Right lobe of liver (tissue), 6 donors: ENCODE data around the gene TMEM132D. TPM values are rescaled to one million over a fixed set of nuclear protein-coding genes. Genes with fewer than 3 reads are reported as not detected.

Experiments
- ATAC-seq, 4 donors: fragments of 200-7000 bp; cut with Tn5 transposase; one replicate each; pipeline ENCODE4 v1.9.1; 2020; ENCODE audit warnings: mild to moderate bottlenecking in 4 of 4, moderate library complexity in 4 of 4
- DNase-seq, 3 donors: peaks; one replicate each; pipeline ENCODE4 v3.0.0-alpha.2; 2020
- H3K27ac ChIP-seq, 3 donors: fragments of 200-600 bp; one replicate each; pipeline ENCODE4 v1.8.0; 2022
- H3K27me3 ChIP-seq, 2 donors: fragments of 200-600 bp; one replicate each; pipeline ENCODE4 v1.8.0; 2022
- H3K36me3 ChIP-seq, 4 donors: fragments of 200-600 bp; sonication (generic) in 1 of 4; one replicate each; pipeline versions ENCODE4 v1.5.1 to v1.8.0; 2017 to 2022; ENCODE audit warnings: control low read depth in 1 of 4
- H3K4me1 ChIP-seq, 4 donors: fragments of 200-600 bp; sonication (generic) in 1 of 4; one replicate each; pipeline versions ENCODE4 v1.5.1 to v1.8.0; 2017 to 2022; ENCODE audit warnings: control low read depth in 1 of 4
- H3K4me3 ChIP-seq, 3 donors: fragments of 200-600 bp; one replicate each; pipeline ENCODE4 v1.8.0; 2022
- H3K9me3 ChIP-seq, 4 donors: fragments of 200-600 bp; sonication (generic) in 1 of 4; one replicate each; pipeline versions ENCODE4 v1.5.1 to v1.8.0; 2017 to 2022; ENCODE audit warnings: control low read depth in 1 of 4
- CTCF ChIP-seq, 4 donors: fragments of 200-600 bp in 3 of 4; fragments of 450-650 bp in 1 of 4; IDR thresholded peaks; one replicate each; pipeline versions ENCODE4 v1.5.1 to v1.8.0; 2016 to 2022; ENCODE audit warnings: antibody characterized with exemption in 4 of 4, mild to moderate bottlenecking in 2 of 4
- POLR2A ChIP-seq: fragments of 450-650 bp; IDR thresholded peaks from one replicate; pipeline ENCODE4 v1.6.1; 2017; ENCODE audit warnings: antibody characterized with exemption, mild to moderate bottlenecking
- WGBS: methylation state at CpG from one replicate; pipeline ENCODE4 v1.1.6; 2018; ENCODE audit warnings: low coverage, low lambda C conversion rate; ENCODE audit not compliant: insufficient coverage; ENCODE audit errors: missing lambda C conversion rate; 5-methylcytosine and 5-hydroxymethylcytosine counted together
- intact Hi-C, 2 donors: fragments of 100-400 bp; cut with DNase I; formaldehyde crosslinking; loops; one replicate each; pipeline versions ENCODE4 v1.11.2 to v1.14.1; 2022
- total RNA-seq, 6 experiments: library from RNA; depleted of rRNA in 2 of 6; stranded (reverse); fragments of >200 nt in 2 of 6; fragmentation: NEBNext Ultra II Directional in 3 of 6; extraction: Animal tissue kit (Norgen Biotek cat#: 25700) in 3 of 6; gene quantifications; one replicate each; pipeline versions ENCODE4 v1.1.0 to v1.2.4, GENCODE V29; 2016 to 2023
- donor health status: DM: no; HTN: yes; CAD: no.
- donor health status: DM: no; HTN: no; CAD: no.
- donor health status: DM: no; HTN: no; CAD: no.
- donor health status: DM: no; HTN: yes; CAD: no.
- donor health status: DM: no; HTN: yes; CAD: no.

TMEM132D gene
- total RNA-seq, 6 experiments from 2014 or later = 0.10 to 0.35 (median 0.33) TPM; not detected in 3

- DNase-seq (no peak), ATAC-seq (no peak)
- Histone ChIP-seq H3K36me3 (no peaks in the 10 kb centered on the region), H3K4me1 (no peaks in the 10 kb centered on the region), H3K27ac (no peak overlapping the region), H3K4me3 (no peak overlapping the region), H3K27me3 (no peaks in the 10 kb centered on the region), H3K9me3 (no peaks in the 10 kb centered on the region)
- no peak for TF ChIP-seq POLR2A
- TF ChIP-seq CTCF (IDR thresholded peaks at IDR 0.05) = no peak
- WGBS = 51% methylated on average over 4 of the region's 4 CpGs
- intact Hi-C loops = no loop called here
Observed at GRCh38 chr12:129230995-129231394, 672.8 kb downstream of the TMEM132D start.

- 69% methylated on average over 5 of the region's 6 CpGs for WGBS
- H3K27me3 ChIP-seq = no peaks in the 10 kb centered on the region
- no peaks in the 10 kb centered on the region for H3K36me3 ChIP-seq
- intact Hi-C loops = no loop called here
- ATAC-seq (no peak), DNase-seq (no peak)
- no peak overlapping the region for H3K4me3 ChIP-seq
- TF ChIP-seq CTCF (IDR thresholded peaks at IDR 0.05) (no peak), POLR2A (no peak)
- H3K9me3 ChIP-seq = no peaks in the 10 kb centered on the region
- no peaks in the 10 kb centered on the region for H3K4me1 ChIP-seq
- no peak overlapping the region for H3K27ac ChIP-seq
Observed at GRCh38 chr12:129226851-129227250, 677.0 kb downstream of the TMEM132D start.

- intact Hi-C loops = no loop called here
- WGBS = 32% methylated on average over 7 of the region's 7 CpGs
- Histone ChIP-seq H3K36me3 (no peaks in the 10 kb centered on the region), H3K4me1 (no peaks in the 10 kb centered on the region), H3K9me3 (no peaks in the 10 kb centered on the region), H3K4me3 (no peak overlapping the region), H3K27ac (no peak overlapping the region), H3K27me3 (no peaks in the 10 kb centered on the region)
- DNase-seq = no peak
- ATAC-seq = peak in 2 of 4 donors; percentile 39 to 66
- no peak for TF ChIP-seq POLR2A
Observed at GRCh38 chr12:129226005-129226404, 677.8 kb downstream of the TMEM132D start.

- TF ChIP-seq POLR2A (no peak), CTCF (IDR thresholded peaks at IDR 0.05) (no peak)
- WGBS = 83% methylated on average over 5 of the region's 5 CpGs
Observed at GRCh38 chr12:129215556-129215955, 688.3 kb downstream of the TMEM132D start.

GRCh38 chr12:129213551-129213950 lies 690.3 kb downstream of the TMEM132D start:
- Histone ChIP-seq H3K9me3 (no peaks in the 10 kb centered on the region), H3K4me3 (no peak overlapping the region), H3K36me3 (no peaks in the 10 kb centered on the region), H3K27me3 (no peaks in the 10 kb centered on the region), H3K4me1 (no peaks in the 10 kb centered on the region), H3K27ac (no peak overlapping the region)
- ATAC-seq = no peak
- no peak for DNase-seq
- TF ChIP-seq POLR2A = no peak
- no peak for TF ChIP-seq CTCF (IDR thresholded peaks at IDR 0.05)
- intact Hi-C loops = no loop called here
- WGBS = 76% methylated on average over 4 of the region's 4 CpGs

More at GRCh38 chr12:129215556-129215955, 688.3 kb downstream of the TMEM132D start:
- Histone ChIP-seq H3K9me3 (no peaks in the 10 kb centered on the region), H3K36me3 (no peaks in the 10 kb centered on the region), H3K4me3 (no peak overlapping the region), H3K27ac (no peak overlapping the region), H3K4me1 (no peaks in the 10 kb centered on the region), H3K27me3 (no peaks in the 10 kb centered on the region)
- DNase-seq = no peak
- no peak for ATAC-seq
- intact Hi-C loops = no loop called here
